SJCRH30 (cell line): ENCODE results near the gene FTSJ3. TPM values are rescaled to one million over a fixed set of nuclear protein-coding genes. Genes with fewer than 3 reads are reported as not detected.

Source experiments
- DNase-seq, 2 experiments: peaks; one replicate each; pipeline ENCODE4 v3.0.0-alpha.2; 2015 to 2020
- H3K27ac ChIP-seq: fragments of 250-450 bp; sonication (Bioruptor Pico); 2 replicates; pipeline ENCODE4 v1.5.1; 2020; ENCODE audit warnings: mild to moderate bottlenecking, moderate library complexity
- H3K27me3 ChIP-seq: fragments of 250-450 bp; sonication (Bioruptor Pico); 2 replicates; pipeline ENCODE4 v1.5.1; 2020; ENCODE audit warnings: mild to moderate bottlenecking, moderate library complexity
- H3K36me3 ChIP-seq: fragments of 250-450 bp; sonication (Bioruptor Pico); 2 replicates; pipeline ENCODE4 v1.5.1; 2020; ENCODE audit warnings: mild to moderate bottlenecking, moderate library complexity
- H3K4me1 ChIP-seq: fragments of 250-450 bp; sonication (Bioruptor Pico); 2 replicates; pipeline ENCODE4 v1.5.1; 2020; ENCODE audit warnings: mild to moderate bottlenecking, moderate library complexity
- H3K4me3 ChIP-seq: fragments of 250-450 bp; sonication (Bioruptor Pico); 2 replicates; pipeline ENCODE4 v1.5.1; 2020; ENCODE audit warnings: mild to moderate bottlenecking, moderate library complexity
- H3K9me3 ChIP-seq: fragments of 250-450 bp; sonication (Bioruptor Pico); replicated peaks from 2 replicates; pipeline ENCODE4 v1.5.1; 2020; ENCODE audit warnings: mild to moderate bottlenecking, moderate library complexity
- total RNA-seq: library from RNA; depleted of rRNA; stranded (reverse); fragments of >200 nt; shearing (Covaris generic); gene quantifications from 2 replicates; pipeline ENCODE4 v1.2.3, GENCODE V29; 2014

FTSJ3 gene
- total RNA-seq, 1 experiment from 2014 or later = 34.9 TPM

- no peak for DNase-seq
- H3K4me1 ChIP-seq = peaks cover 8% of the 10 kb centered on the region; the same call in 1 of the 2 replicates
- no peaks in the 10 kb centered on the region for H3K9me3 ChIP-seq
- peaks cover 7% of the 10 kb centered on the region for H3K36me3 ChIP-seq
- H3K27ac ChIP-seq = no peak overlapping the region
- no peaks in the 10 kb centered on the region for H3K27me3 ChIP-seq
- no peak overlapping the region for H3K4me3 ChIP-seq
These were observed 10.6 kb upstream of the FTSJ3 start for GRCh38 chr17:63837962-63838600.

- peaks cover 12% of the 10 kb centered on the region for H3K36me3 ChIP-seq
- H3K4me3 ChIP-seq = no peak overlapping the region
- no peak for DNase-seq
- H3K9me3 ChIP-seq = no peaks in the 10 kb centered on the region
- H3K4me1 ChIP-seq = peaks cover 8% of the 10 kb centered on the region; the same call in 1 of the 2 replicates
- no peak overlapping the region for H3K27ac ChIP-seq
- H3K27me3 ChIP-seq = no peaks in the 10 kb centered on the region
These were observed 10.0 kb upstream of the FTSJ3 start for GRCh38 chr17:63837480-63837879.

- Histone ChIP-seq H3K27ac (no peak overlapping the region), H3K4me3 (no peak overlapping the region), H3K36me3 (peaks cover 17% of the 10 kb centered on the region), H3K9me3 (no peaks in the 10 kb centered on the region), H3K27me3 (no peaks in the 10 kb centered on the region), H3K4me1 (peaks cover 8% of the 10 kb centered on the region; the same call in 1 of the 2 replicates)
- no peak for DNase-seq
These were observed 9.3 kb upstream of the FTSJ3 start for GRCh38 chr17:63836811-63837210.

GRCh38 chr17:63835167-63835720, 7.8 kb upstream of the FTSJ3 start:
- no peak for DNase-seq
- no peaks in the 10 kb centered on the region for H3K27me3 ChIP-seq
- H3K9me3 ChIP-seq = no peaks in the 10 kb centered on the region
- H3K27ac ChIP-seq = no peak overlapping the region
- peaks cover 31% of the 10 kb centered on the region for H3K36me3 ChIP-seq
- H3K4me1 ChIP-seq = no peaks in the 10 kb centered on the region
- H3K4me3 ChIP-seq = no peak overlapping the region

GRCh38 chr17:63834431-63835166, 7.1 kb upstream of the FTSJ3 start:
- peak; percentile 27 to 48 for DNase-seq
- H3K36me3 ChIP-seq = peaks cover 37% of the 10 kb centered on the region
- no peaks in the 10 kb centered on the region for H3K9me3 ChIP-seq
- H3K27ac ChIP-seq = no peak overlapping the region
- H3K4me3 ChIP-seq = no peak overlapping the region
- H3K27me3 ChIP-seq = no peaks in the 10 kb centered on the region
- H3K4me1 ChIP-seq = no peaks in the 10 kb centered on the region

- H3K27ac ChIP-seq = no peak overlapping the region
- peaks cover 43% of the 10 kb centered on the region for H3K36me3 ChIP-seq
- no peak overlapping the region for H3K4me3 ChIP-seq
- H3K4me1 ChIP-seq = no peaks in the 10 kb centered on the region
- no peak for DNase-seq
- no peaks in the 10 kb centered on the region for H3K9me3 ChIP-seq
- H3K27me3 ChIP-seq = no peaks in the 10 kb centered on the region
These were observed 6.4 kb upstream of the FTSJ3 start for GRCh38 chr17:63833741-63834373.

- H3K27me3 ChIP-seq = no peaks in the 10 kb centered on the region
- H3K36me3 ChIP-seq = peaks cover 43% of the 10 kb centered on the region
- DNase-seq = no peak
- H3K4me1 ChIP-seq = no peaks in the 10 kb centered on the region
- H3K4me3 ChIP-seq = no peak overlapping the region
- no peak overlapping the region for H3K27ac ChIP-seq
- H3K9me3 ChIP-seq = no peaks in the 10 kb centered on the region
These were observed 5.7 kb upstream of the FTSJ3 start for GRCh38 chr17:63833026-63833740.

- no peak overlapping the region for H3K4me3 ChIP-seq
- peaks cover 43% of the 10 kb centered on the region for H3K36me3 ChIP-seq
- no peaks in the 10 kb centered on the region for H3K4me1 ChIP-seq
- DNase-seq = no peak
- H3K9me3 ChIP-seq = no peaks in the 10 kb centered on the region
- H3K27ac ChIP-seq = no peak overlapping the region
- no peaks in the 10 kb centered on the region for H3K27me3 ChIP-seq
These were observed 5.0 kb upstream of the FTSJ3 start for GRCh38 chr17:63832455-63832854.

- H3K4me1 ChIP-seq = no peaks in the 10 kb centered on the region
- H3K9me3 ChIP-seq = no peaks in the 10 kb centered on the region
- no peak overlapping the region for H3K4me3 ChIP-seq
- DNase-seq = no peak
- peaks cover 43% of the 10 kb centered on the region for H3K36me3 ChIP-seq
- no peaks in the 10 kb centered on the region for H3K27me3 ChIP-seq
- H3K27ac ChIP-seq = no peak overlapping the region
These were observed 4.6 kb upstream of the FTSJ3 start for GRCh38 chr17:63832014-63832413.

GRCh38 chr17:63831505-63831904, 4.0 kb upstream of the FTSJ3 start:
- no peaks in the 10 kb centered on the region for H3K4me1 ChIP-seq
- no peaks in the 10 kb centered on the region for H3K27me3 ChIP-seq
- peaks cover 43% of the 10 kb centered on the region for H3K36me3 ChIP-seq
- no peak overlapping the region for H3K27ac ChIP-seq
- H3K9me3 ChIP-seq = no peaks in the 10 kb centered on the region
- no peak for DNase-seq
- no peak overlapping the region for H3K4me3 ChIP-seq

GRCh38 chr17:63830904-63831491, 3.5 kb upstream of the FTSJ3 start:
- Histone ChIP-seq H3K27ac (no peak overlapping the region), H3K4me1 (no peaks in the 10 kb centered on the region; the same call in 1 of the 2 replicates), H3K9me3 (no peaks in the 10 kb centered on the region), H3K36me3 (peaks cover 43% of the 10 kb centered on the region), H3K27me3 (no peaks in the 10 kb centered on the region), H3K4me3 (no peak overlapping the region)
- no peak for DNase-seq

GRCh38 chr17:63830278-63830677, 2.8 kb upstream of the FTSJ3 start:
- DNase-seq = no peak
- no peak overlapping the region for H3K27ac ChIP-seq
- peaks cover 45% of the 10 kb centered on the region for H3K36me3 ChIP-seq
- H3K9me3 ChIP-seq = no peaks in the 10 kb centered on the region
- H3K4me3 ChIP-seq = no peak overlapping the region
- no peaks in the 10 kb centered on the region for H3K27me3 ChIP-seq
- H3K4me1 ChIP-seq = peaks cover 4% of the 10 kb centered on the region; the same call in 1 of the 2 replicates

GRCh38 chr17:63828936-63829335, 1.5 kb upstream of the FTSJ3 start:
- Histone ChIP-seq H3K36me3 (peaks cover 56% of the 10 kb centered on the region), H3K27ac (no peak overlapping the region), H3K9me3 (no peaks in the 10 kb centered on the region), H3K4me3 (no peak overlapping the region), H3K4me1 (peaks cover 4% of the 10 kb centered on the region; the same call in 1 of the 2 replicates), H3K27me3 (no peaks in the 10 kb centered on the region)
- DNase-seq = no peak

GRCh38 chr17:63827801-63828221, 348 bp upstream of the FTSJ3 start:
- Histone ChIP-seq H3K36me3 (peaks cover 53% of the 10 kb centered on the region), H3K27ac (peak overlapping the region; percentile 96), H3K4me3 (peak overlapping the region; percentile 94), H3K27me3 (no peaks in the 10 kb centered on the region), H3K9me3 (no peaks in the 10 kb centered on the region), H3K4me1 (peaks cover 4% of the 10 kb centered on the region; the same call in 1 of the 2 replicates)
- no peak for DNase-seq
